ENCODE measurements around the gene BUB1. TPM values are rescaled to one million over a fixed set of nuclear protein-coding genes. Genes with fewer than 3 reads are reported as not detected.
"Not testable (repeated sequence)": the region's sequence is repeated elsewhere in the genome, so short reads cannot be mapped to it uniquely, and the experiment has no call there.

Gene BUB1
- total RNA-seq, 1 donor from 2014 or later: 3.4 TPM

- DNase-seq (ENCODE audit: low read depth in 2 of 2): no peak
Observed at GRCh38 chr2:110691612-110692258, 13.9 kb upstream of the BUB1 start.

DNA sequence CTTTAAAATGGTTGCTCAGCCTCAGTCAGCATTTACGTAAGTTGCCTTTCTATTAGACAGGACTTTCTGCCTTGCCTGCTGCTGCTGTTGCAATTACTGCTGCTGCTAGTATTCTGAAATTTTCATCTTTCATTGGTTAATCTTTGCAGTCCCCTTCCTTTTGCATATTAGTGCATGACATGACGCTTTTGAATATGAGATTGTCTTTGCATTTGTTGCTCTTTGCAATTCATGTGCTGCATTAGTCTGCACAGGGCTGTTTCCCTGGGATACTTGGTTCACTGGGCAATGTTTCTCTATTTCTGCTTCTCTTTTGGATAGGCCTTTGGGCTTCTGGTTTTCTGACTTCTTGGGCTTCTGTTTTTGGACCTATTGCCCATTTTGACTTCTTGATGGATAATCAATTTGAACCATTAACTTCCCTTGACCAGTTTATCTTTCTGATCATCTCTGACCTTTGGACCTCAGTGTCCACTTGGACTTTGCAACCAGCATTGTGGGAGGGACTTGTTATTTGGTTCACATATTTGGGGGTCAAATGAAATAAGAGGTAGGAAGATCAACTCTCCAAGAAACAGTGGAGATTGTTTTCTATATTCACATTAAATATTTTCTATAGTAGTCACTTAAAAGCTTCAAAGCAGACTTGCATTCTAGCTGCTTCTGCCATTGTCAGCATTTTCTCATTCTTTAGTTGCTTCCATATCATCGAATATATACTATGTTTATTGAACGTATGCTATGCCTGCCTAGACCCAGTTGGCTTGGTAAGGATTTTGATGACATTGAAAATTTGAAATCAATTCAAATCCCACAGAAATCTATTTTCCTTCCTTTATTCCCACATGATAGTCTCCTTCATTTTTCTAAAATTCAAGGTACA, 12.5 kb upstream of the BUB1 start:
- DNase-seq (ENCODE audit: low read depth in 2 of 2): no peak

DNA sequence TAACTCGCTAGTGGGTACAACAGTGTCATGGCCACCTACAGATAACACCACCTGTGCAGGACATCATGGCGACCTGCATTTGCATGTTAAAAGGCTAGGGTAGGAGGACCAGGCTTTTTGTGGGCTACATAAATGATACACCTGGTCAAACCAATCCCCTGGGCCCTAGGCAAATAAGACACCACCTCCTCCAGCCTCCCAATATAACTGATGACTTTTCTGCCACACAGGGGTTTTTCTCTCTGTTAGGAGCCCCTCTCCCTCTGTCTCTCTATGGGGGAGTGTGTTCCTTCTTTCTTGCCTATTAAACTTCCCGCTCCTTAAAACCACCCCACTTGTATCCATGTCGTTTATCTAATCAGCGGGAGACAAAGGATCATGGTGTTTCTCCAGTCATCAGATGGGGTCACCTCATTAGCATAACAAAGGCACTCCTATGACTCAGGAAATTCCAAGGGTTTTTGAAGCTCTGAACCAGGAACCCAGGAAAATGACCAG, 10.8 kb upstream of the BUB1 start:
- no peak for DNase-seq (ENCODE audit: low read depth in 2 of 2)

GRCh38 chr2:110687775-110688484, 10.1 kb upstream of the BUB1 start:
- DNase-seq (ENCODE audit: low read depth in 2 of 2): not testable (repeated sequence)

- no peak for DNase-seq (ENCODE audit: low read depth in 2 of 2)
Observed at GRCh38 chr2:110682872-110683271, 5.0 kb upstream of the BUB1 start.

- DNase-seq (ENCODE audit: low read depth in 2 of 2): no peak
Observed at GRCh38 chr2:110682267-110682666, 4.4 kb upstream of the BUB1 start.

- no peak for DNase-seq (ENCODE audit: low read depth in 2 of 2)
Observed at GRCh38 chr2:110680709-110681108, 2.8 kb upstream of the BUB1 start.

- no peak for DNase-seq (ENCODE audit: low read depth in 2 of 2)
Observed at GRCh38 chr2:110679865-110680264, 2.0 kb upstream of the BUB1 start.

DNA sequence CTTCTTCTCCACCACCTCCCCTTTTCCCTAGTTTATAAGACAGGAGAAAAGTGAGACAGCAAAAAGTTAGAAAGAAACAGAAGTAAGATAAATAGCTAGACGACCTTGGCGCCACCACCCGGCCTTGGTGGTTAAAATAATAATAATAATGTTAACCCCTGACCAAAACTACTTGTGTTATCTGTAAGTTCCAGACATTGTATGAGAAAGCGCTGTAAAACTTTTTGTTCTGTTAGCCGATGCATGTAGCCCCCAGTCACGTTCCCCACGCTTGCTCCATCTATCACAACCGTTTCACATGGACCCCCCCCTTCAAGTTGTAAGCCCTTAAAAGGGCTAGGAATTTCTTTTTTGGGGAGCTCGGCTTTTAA, 1.5 kb upstream of the BUB1 start:
- peak; percentile 7 to 14 for DNase-seq (ENCODE audit: low read depth in 2 of 2)

GRCh38 chr2:110678457-110679336, 834 bp upstream of the BUB1 start:
- DNase-seq (ENCODE audit: low read depth in 2 of 2): peak; percentile 22 to 32

DNA sequence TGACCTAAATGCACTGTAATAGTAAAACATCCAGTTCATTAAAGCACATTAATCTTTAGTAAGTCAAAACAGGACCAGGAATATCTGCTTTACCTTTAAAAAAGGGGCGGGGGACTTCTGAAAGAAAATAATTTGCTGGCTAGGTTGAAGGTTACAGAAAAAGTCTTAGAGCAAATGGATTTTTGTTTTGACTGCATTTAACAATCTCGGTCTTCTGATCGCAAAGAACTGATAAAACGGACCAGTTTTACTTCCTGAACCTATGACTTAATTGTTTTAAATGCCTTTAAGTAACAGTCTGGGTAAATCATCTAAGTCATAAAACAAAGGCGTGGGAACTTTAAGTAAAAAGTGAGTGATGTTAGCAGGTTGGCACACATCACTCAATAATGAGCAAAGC, 783 bp downstream of the BUB1 start:
- DNase-seq (ENCODE audit: low read depth in 2 of 2): no peak

- DNase-seq (ENCODE audit: low read depth in 2 of 2): no peak
Observed at GRCh38 chr2:110675679-110676078, 2.2 kb downstream of the BUB1 start.

DNA sequence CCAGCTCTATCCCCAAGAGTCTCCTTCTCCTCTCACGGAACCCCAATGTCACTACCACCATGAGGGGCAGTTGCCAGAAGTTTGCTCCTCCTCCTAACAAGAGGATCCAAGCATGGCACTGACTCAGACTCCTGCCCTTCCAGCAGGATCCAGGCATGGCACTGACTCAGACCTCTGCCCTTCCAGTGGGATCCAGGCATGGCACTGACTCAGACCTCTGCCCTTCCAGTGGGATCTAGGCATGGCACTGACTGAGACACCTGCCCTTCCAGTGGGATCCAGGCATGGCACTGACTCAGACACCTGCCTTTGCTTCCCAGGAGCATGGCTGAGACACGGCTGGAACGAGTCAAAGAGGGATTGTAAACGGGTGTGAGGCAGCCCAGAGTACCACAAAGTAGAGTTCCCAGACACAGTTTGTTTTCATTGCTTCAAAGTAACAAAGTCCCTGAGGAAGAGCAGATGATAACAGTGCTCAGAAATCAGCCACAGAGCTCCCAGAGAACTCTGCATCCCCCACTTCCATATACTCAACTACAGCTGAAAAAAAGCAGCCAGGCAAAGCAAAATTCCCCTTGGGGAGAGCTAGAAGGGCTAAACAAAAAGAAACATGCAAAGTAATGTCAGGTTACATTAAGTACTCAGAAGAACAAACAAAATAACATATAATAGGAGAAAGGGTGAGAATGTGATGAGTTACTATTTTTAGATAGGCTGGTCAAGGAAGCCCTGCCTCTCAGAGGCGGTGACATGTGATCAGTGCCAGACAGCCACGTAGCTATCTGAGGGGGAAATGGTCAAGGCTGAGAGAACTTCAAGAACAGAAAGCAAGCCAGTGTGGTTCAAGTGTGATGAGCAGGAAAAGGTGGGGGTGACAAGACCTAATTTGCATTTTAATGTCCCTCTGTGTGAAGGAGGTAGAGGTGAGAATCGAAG, 3.0 kb downstream of the BUB1 start:
- DNase-seq (ENCODE audit: low read depth in 2 of 2): peak; percentile 16 to 75

- no peak for DNase-seq (ENCODE audit: low read depth in 2 of 2)
Observed at GRCh38 chr2:110673201-110673600, 4.7 kb downstream of the BUB1 start.

DNA sequence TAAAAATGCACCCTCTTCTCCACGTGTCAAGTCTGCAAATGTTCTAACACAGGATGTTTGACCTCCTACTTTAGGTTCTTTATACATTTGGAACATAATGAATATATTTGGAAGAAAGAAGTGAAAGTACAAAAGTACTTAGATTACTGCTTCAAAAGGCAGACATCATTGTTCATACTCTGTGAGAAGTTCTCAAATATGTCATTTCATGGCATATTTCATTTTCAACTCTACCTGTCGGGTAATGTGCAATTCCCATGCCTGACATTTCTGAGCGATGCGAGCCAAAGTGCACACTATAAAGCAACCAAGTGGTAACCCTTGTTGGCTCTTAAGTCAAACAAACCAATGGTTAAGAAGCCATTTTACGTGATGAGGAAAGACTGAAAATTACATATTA, 7.0 kb downstream of the BUB1 start:
- no peak for DNase-seq (ENCODE audit: low read depth in 2 of 2)

DNA sequence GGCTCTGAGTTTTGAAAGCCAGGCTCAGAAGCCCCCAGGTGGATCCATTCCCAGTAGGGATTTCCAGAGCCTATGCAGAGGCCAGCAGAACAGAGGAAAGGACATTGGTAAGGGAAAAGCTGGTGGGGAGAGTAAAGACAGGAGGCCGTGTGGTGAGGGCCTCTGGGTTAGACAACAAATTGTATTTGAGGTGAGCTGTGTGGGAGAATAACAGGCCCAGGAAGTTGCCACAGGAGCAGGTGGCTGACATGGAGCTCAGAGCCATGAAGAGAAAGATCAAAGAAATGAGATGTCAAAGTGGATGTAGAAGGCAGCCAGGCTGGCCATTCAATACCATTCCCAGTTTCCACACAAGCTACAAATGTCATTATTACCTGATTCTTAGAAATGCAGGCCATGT, 8.8 kb downstream of the BUB1 start:
- DNase-seq (ENCODE audit: low read depth in 2 of 2): no peak

- no peak for DNase-seq (ENCODE audit: low read depth in 2 of 2)
Observed at GRCh38 chr2:110667071-110667470, 10.8 kb downstream of the BUB1 start.

DNA sequence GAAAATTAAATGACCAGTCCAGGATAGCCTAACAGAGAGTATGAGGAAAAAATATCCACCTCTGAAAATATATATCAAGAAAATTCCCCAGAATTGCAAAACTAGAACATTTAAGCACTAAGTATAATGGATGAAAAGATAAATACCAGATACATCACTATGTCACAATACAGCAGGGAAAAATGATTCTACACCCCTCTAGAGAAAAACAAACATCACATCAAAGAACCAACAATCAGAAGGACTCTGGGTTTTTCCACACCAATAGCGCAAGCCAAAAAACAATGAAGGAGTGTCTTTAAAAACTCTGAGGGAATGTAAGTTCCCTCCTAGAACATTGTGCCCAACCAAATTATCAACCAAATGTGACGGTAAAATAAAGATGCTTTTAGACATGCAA, 13.7 kb downstream of the BUB1 start:
- DNase-seq (ENCODE audit: low read depth in 2 of 2): no peak

DNA sequence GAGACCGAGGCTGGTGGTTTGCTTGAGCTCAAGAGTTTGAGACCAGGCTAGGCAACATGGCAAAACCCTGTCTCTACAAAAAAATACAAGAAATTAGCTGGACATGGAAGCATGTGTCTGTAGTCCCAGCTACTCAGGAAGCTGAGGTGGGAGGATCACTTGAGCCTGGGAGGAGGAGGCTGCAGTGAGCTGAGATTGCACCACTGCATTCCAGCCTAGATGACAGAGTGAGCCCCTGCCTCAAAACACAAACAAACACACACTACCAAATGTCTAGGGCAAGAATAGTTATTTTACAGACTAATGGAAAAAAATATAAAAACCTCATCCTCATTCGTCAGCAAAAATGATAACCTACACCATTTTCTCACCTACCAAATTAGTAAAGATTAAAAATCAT, 15.3 kb downstream of the BUB1 start:
- no peak for DNase-seq (ENCODE audit: low read depth in 2 of 2)

DNA sequence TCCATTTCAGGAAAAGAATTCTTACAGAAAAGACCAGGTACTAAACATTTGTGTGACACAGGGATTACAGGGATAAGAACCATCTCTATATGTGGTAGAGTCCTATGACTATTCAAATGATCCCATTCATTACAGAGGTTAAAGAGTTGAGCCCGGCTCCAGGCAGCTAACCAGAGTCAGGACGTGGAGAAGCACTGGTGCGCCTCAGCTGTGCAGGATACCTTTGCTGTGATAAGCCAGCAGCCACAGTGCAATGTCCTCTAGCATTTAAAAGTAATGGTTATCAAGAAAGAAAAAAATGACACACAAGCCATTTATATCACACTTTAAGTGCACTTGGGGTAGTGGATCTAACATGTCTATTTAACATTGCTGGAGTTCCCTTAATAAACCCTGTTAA, 17.3 kb downstream of the BUB1 start:
- no peak for DNase-seq (ENCODE audit: low read depth in 2 of 2)

Data from lung microvascular endothelial cell (primary cell).